GM23338 (cell line): Measurements from ENCODE around the gene ADCY3.

Experiments
- EZH2 ChIP-seq: fragments of 200-600 bp; sonication (generic); IDR thresholded peaks from one replicate; pipeline ENCODE4 v1.8.0; 2017; ENCODE audit warnings: antibody characterized with exemption, mild to moderate bottlenecking, low read depth; ENCODE audit not compliant: unreplicated experiment
- EZH2phosphoT487 ChIP-seq: fragments of 200-600 bp; sonication (generic); IDR thresholded peaks from one replicate; pipeline ENCODE4 v1.8.1; 2018; ENCODE audit warnings: antibody characterized with exemption; ENCODE audit not compliant: unreplicated experiment
- TF ChIP-seq, protein P1 (sequence below), 2 experiments: fragments of 200-600 bp in 1 of 2; sonication (generic) in 1 of 2; conservative IDR thresholded peaks; 2 replicates each; pipeline versions ENCODE4 v1.5.1 to v1.6.1; 2016 to 2017; ENCODE audit warnings: antibody characterized with exemption in 2 of 2, low read depth in 2 of 2, mild to moderate bottlenecking in 2 of 2, moderate library complexity in 1 of 2
- TF ChIP-seq, protein P2 (sequence below): IDR thresholded peaks from one replicate; pipeline ENCODE4 v1.6.1; 2018; ENCODE audit warnings: antibody characterized with exemption; ENCODE audit not compliant: unreplicated experiment

DNA sequence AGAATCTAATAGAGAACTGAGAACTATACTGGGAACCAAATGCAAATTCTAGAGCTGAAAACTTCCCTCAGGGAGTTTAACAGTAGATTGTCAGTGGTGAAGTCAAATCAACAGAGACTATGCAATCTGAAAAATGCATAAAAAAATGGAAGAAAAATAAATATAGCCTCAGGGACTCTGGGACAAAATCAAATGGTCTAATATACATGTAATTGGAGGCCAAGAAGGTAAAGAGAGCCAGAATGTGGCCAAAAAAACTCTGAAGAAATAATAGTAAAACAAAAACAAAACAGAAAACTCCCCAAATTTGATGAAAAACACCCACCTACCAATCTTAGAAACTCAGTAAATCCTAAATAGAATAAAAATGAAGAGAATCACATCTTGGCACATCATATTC is 35.2 kb upstream of the ADCY3 start:
- TF ChIP-seq EZH2 (no peak), EZH2phosphoT487 (no peak)
- TF ChIP-seq, protein P1, sequence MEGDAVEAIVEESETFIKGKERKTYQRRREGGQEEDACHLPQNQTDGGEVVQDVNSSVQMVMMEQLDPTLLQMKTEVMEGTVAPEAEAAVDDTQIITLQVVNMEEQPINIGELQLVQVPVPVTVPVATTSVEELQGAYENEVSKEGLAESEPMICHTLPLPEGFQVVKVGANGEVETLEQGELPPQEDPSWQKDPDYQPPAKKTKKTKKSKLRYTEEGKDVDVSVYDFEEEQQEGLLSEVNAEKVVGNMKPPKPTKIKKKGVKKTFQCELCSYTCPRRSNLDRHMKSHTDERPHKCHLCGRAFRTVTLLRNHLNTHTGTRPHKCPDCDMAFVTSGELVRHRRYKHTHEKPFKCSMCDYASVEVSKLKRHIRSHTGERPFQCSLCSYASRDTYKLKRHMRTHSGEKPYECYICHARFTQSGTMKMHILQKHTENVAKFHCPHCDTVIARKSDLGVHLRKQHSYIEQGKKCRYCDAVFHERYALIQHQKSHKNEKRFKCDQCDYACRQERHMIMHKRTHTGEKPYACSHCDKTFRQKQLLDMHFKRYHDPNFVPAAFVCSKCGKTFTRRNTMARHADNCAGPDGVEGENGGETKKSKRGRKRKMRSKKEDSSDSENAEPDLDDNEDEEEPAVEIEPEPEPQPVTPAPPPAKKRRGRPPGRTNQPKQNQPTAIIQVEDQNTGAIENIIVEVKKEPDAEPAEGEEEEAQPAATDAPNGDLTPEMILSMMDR (conservative IDR thresholded peaks at IDR 0.05; ENCODE audit: low read depth in 2 of 2): no peak
- TF ChIP-seq, protein P2, sequence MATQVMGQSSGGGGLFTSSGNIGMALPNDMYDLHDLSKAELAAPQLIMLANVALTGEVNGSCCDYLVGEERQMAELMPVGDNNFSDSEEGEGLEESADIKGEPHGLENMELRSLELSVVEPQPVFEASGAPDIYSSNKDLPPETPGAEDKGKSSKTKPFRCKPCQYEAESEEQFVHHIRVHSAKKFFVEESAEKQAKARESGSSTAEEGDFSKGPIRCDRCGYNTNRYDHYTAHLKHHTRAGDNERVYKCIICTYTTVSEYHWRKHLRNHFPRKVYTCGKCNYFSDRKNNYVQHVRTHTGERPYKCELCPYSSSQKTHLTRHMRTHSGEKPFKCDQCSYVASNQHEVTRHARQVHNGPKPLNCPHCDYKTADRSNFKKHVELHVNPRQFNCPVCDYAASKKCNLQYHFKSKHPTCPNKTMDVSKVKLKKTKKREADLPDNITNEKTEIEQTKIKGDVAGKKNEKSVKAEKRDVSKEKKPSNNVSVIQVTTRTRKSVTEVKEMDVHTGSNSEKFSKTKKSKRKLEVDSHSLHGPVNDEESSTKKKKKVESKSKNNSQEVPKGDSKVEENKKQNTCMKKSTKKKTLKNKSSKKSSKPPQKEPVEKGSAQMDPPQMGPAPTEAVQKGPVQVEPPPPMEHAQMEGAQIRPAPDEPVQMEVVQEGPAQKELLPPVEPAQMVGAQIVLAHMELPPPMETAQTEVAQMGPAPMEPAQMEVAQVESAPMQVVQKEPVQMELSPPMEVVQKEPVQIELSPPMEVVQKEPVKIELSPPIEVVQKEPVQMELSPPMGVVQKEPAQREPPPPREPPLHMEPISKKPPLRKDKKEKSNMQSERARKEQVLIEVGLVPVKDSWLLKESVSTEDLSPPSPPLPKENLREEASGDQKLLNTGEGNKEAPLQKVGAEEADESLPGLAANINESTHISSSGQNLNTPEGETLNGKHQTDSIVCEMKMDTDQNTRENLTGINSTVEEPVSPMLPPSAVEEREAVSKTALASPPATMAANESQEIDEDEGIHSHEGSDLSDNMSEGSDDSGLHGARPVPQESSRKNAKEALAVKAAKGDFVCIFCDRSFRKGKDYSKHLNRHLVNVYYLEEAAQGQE: no peak
